Measurements from ENCODE around the gene PAQR6.
A peak's percentile ranks its signal among the peaks of the same experiment; 100 is the strongest.

PAQR6 gene

DNA sequence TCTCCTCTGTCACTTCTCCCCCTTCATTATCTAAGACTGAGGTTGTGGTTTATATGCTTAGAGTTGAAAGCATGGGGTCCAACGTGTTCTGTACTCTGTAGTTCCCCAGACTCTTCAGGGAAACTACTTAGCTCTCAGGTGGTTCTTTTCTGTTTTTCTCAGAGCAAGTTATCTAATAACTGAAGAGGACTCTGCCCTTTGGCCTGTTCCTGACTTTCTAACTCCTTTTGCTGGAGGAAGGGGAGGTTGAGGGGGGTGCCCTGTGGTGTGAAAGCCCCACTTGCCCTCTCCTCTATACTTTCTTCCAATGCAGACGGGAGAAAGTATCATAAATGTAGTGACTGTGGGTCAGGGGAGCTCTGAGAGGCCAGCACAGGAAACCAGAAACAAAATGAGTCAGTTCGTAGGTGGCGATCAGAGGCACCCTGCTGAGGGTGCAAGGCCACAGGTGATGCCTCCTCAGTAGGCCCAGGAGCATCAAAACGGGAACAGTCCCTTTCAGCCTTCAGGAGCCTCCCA is 49.0 kb downstream of the PAQR6 start:
- in situ Hi-C loops (cut with MboI; ENCODE audit: low sequenced_read_pairs, unreplicated experiment) = no loop called here
- DNase-seq (ENCODE audit: low spot score) = no peak

DNA sequence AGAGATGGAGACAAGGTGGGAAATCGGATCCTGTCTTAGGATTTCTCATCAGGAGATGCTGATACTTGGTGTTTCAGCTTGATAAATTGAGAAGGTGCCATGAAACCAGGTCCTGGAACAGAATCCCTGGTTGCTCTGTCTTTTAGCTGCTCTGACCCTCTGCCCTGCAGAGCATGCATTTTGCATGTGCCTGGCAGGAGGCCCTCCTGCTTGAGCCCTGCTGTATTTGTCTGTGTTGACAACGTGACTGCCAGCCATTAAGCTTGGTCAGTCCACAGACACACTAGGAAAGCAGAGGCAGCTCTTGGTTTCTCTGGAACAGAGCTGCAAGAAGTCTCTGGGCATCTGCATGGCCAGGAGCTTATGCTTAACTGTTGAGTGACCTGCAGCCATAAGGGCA is 51.4 kb downstream of the PAQR6 start:
- TF ChIP-seq, protein P1, sequence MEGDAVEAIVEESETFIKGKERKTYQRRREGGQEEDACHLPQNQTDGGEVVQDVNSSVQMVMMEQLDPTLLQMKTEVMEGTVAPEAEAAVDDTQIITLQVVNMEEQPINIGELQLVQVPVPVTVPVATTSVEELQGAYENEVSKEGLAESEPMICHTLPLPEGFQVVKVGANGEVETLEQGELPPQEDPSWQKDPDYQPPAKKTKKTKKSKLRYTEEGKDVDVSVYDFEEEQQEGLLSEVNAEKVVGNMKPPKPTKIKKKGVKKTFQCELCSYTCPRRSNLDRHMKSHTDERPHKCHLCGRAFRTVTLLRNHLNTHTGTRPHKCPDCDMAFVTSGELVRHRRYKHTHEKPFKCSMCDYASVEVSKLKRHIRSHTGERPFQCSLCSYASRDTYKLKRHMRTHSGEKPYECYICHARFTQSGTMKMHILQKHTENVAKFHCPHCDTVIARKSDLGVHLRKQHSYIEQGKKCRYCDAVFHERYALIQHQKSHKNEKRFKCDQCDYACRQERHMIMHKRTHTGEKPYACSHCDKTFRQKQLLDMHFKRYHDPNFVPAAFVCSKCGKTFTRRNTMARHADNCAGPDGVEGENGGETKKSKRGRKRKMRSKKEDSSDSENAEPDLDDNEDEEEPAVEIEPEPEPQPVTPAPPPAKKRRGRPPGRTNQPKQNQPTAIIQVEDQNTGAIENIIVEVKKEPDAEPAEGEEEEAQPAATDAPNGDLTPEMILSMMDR (IDR thresholded peaks at IDR 0.05; ENCODE audit: borderline replicate concordance, control extremely low read depth, extremely low read depth, insufficient read depth, missing control alignments) = no peak
- in situ Hi-C loops (cut with MboI; ENCODE audit: low sequenced_read_pairs, unreplicated experiment) = no loop called here
- DNase-seq (ENCODE audit: low spot score) = no peak

More for the DNA sequence above, 49.0 kb downstream of the PAQR6 start:
- TF ChIP-seq, protein P1 (IDR thresholded peaks at IDR 0.05; ENCODE audit: borderline replicate concordance, control extremely low read depth, extremely low read depth, insufficient read depth, missing control alignments) = no peak

DNA sequence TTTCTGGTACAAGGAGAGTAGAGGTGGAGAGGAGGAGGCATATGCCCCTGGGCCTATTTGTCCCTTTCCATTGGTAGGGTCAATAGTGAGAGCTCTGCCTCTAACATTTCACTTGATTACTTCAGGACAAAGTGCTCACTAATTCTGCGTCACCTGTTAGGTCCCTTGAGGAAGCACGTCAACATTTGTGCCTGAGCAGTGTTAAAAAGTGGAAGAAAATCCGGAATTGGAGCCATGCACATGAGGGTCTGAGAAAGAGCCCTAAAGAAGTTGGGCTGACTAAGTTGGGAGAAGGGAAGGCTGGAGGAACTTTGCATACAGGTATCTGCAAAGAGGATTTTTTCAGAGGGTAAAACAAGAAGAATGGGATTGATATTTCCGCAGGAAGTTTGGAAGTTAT is 52.0 kb downstream of the PAQR6 start:
- TF ChIP-seq, protein P1 (IDR thresholded peaks at IDR 0.05; ENCODE audit: borderline replicate concordance, control extremely low read depth, extremely low read depth, insufficient read depth, missing control alignments) = no peak
- in situ Hi-C loops (cut with MboI; ENCODE audit: low sequenced_read_pairs, unreplicated experiment) = no loop called here
- no peak for DNase-seq (ENCODE audit: low spot score)

DNA sequence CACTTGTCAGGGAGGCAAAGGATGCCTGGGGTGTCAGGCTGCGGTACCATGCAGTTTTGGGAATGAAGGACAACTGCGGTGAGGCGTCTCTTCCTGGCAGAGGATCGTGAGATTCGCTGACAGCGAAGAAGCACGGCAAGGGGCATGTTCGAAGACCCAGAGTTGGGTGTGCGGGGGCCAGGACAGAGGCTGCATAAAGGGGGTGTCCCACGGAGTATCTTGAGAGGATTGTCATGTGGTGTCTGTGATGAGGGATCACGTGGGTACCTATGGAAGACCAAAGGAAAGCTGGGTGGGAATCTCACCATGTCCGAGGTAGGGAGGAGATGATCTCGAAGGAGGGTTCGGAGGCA is 53.6 kb downstream of the PAQR6 start:
- TF ChIP-seq, protein P1 (IDR thresholded peaks at IDR 0.05; ENCODE audit: borderline replicate concordance, control extremely low read depth, extremely low read depth, insufficient read depth, missing control alignments) = no peak
- in situ Hi-C loops (cut with MboI; ENCODE audit: low sequenced_read_pairs, unreplicated experiment) = no loop called here
- DNase-seq (ENCODE audit: low spot score) = no peak

DNA sequence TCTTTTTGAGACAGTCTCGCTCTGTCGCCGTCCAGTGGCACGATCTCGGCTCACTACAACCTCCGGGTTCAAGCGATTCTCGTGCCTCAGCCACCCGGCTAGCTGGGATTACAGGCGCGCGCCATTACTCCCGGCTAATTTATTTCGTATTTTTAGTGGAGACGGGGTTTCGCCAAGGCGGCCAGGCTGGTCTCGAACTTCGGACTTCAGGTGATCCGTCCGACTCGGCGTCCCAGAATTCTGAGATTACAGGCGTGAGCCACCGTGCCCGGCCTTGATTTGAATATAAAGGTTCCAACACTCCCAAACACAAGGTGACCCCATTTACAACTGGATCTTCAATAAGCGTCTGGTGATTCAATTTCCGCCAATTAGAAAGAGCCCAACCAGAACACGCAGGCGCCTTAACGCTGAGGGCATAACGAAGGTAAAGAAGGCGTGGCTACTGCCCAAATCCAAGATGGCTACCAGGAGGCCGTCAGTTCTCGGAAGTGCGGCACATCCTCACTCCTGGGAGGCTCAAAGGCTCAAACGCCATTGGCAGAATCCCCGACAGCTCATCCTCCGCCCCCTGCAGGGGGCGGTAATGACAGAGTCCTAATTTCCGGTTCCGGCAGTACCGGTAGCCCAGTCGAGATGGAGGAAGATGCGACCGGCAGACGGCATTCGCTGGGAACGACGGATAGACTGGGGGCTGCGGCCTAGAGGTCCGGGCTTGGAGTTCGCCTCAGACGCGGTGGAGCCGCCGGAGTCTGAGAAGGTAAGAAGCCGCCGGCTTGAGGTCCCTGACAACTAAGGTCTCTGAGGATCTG is 54.2 kb downstream of the PAQR6 start, which contains the start of gene SLC25A44:
SLC25A44 (plus strand) TSS at position 617 of the 812 bp plus-strand sequence. CDS start 5,744 bp downstream, outside the sequence.
- in situ Hi-C loops (cut with MboI; ENCODE audit: low sequenced_read_pairs, unreplicated experiment) = no loop called here
- TF ChIP-seq, protein P1 (IDR thresholded peaks at IDR 0.05; ENCODE audit: borderline replicate concordance, control extremely low read depth, extremely low read depth, insufficient read depth, missing control alignments) = peak; percentile 45
- DNase-seq (ENCODE audit: low spot score) = peak; percentile 95
